GM23338 (cell line): Measurements from ENCODE around the gene GPR141. TPM values are rescaled to one million over a fixed set of nuclear protein-coding genes. Genes with fewer than 3 reads are reported as not detected.
"Not testable (repeated sequence)": the region's sequence is repeated elsewhere in the genome, so short reads cannot be mapped to it uniquely, and the experiment has no call there.

Experiments
- ATAC-seq: fragments of 200-7000 bp; cut with Tn5 transposase; 3 replicates; pipeline ENCODE4 v1.9.1; 2020
- DNase-seq: peaks from one replicate; pipeline ENCODE4 v3.0.0-alpha.2; 2015; ENCODE audit warnings: low spot score
- H2AFZ ChIP-seq: fragments of 200-600 bp; sonication (generic); 2 replicates; pipeline ENCODE4 v1.8.0; 2016; ENCODE audit warnings: antibody characterized with exemption, mild to moderate bottlenecking, moderate library complexity
- H3F3A ChIP-seq: fragments of 200-600 bp; sonication (generic); replicated peaks from 2 replicates; pipeline ENCODE4 v1.8.0; 2017; ENCODE audit warnings: antibody characterized with exemption, mixed run types, low read depth
- H3K27ac ChIP-seq: fragments of 200-600 bp; sonication (generic); 2 replicates; pipeline ENCODE4 v1.6.1; 2016; ENCODE audit warnings: low read depth
- H3K27me3 ChIP-seq: fragments of 200-600 bp; sonication (generic); 2 replicates; pipeline ENCODE4 v1.8.0; 2016; ENCODE audit warnings: mild to moderate bottlenecking, mixed run types, moderate library complexity; ENCODE audit not compliant: insufficient read depth
- H3K36me3 ChIP-seq: fragments of 200-600 bp; sonication (generic); 2 replicates; pipeline ENCODE4 v1.8.0; 2016; ENCODE audit warnings: mild to moderate bottlenecking; ENCODE audit not compliant: insufficient read depth
- H3K4me1 ChIP-seq: fragments of 200-600 bp; sonication (generic); 2 replicates; pipeline ENCODE4 v1.8.0; 2016; ENCODE audit warnings: mild to moderate bottlenecking, moderate library complexity; ENCODE audit not compliant: insufficient read depth
- H3K4me2 ChIP-seq: fragments of 200-600 bp; sonication (generic); 2 replicates; pipeline ENCODE4 v1.7.1; 2017; ENCODE audit warnings: mixed run types
- H3K4me3 ChIP-seq: fragments of 200-600 bp; sonication (generic); 2 replicates; pipeline ENCODE4 v1.6.1; 2016; ENCODE audit warnings: mixed run types
- H3K79me2 ChIP-seq: fragments of 200-600 bp; sonication (generic); replicated peaks from 2 replicates; pipeline ENCODE4 v1.8.0; 2017; ENCODE audit warnings: mild to moderate bottlenecking; ENCODE audit not compliant: insufficient read depth
- H3K9me2 ChIP-seq: fragments of 200-600 bp; sonication (generic); 2 replicates; pipeline ENCODE4 v1.8.0; 2017; ENCODE audit not compliant: insufficient read depth
- H4K20me1 ChIP-seq: fragments of 200-600 bp; sonication (generic); replicated peaks from 2 replicates; pipeline ENCODE4 v1.8.0; 2017; ENCODE audit warnings: mild to moderate bottlenecking; ENCODE audit not compliant: insufficient read depth
- H3K27ac Mint-ChIP-seq: 2 replicates; pipeline ENCODE4 v1.8.0; 2020; ENCODE audit warnings: inconsistent platforms, mild to moderate bottlenecking, moderate library complexity, mixed read lengths
- H3K27me3 Mint-ChIP-seq: 3 replicates; pipeline ENCODE4 v1.8.0; 2022; ENCODE audit warnings: low read depth, mild to moderate bottlenecking, moderate library complexity, mixed read lengths, inconsistent platforms; ENCODE audit not compliant: insufficient read depth, poor library complexity
- H3K36me3 Mint-ChIP-seq: 3 replicates; pipeline ENCODE4 v1.8.0; 2021; ENCODE audit warnings: low read depth, mild to moderate bottlenecking, inconsistent platforms, moderate library complexity, mixed read lengths
- H3K4me1 Mint-ChIP-seq: 3 replicates; pipeline ENCODE4 v1.8.0; 2020; ENCODE audit warnings: mild to moderate bottlenecking, inconsistent platforms, mixed read lengths
- H3K4me3 Mint-ChIP-seq: 3 replicates; pipeline ENCODE4 v1.8.0; 2021; ENCODE audit warnings: moderate library complexity, mild to moderate bottlenecking, inconsistent platforms, mixed read lengths
- H3K9me3 Mint-ChIP-seq: 3 replicates; pipeline ENCODE4 v1.8.0; 2020; ENCODE audit warnings: moderate library complexity, mild to moderate bottlenecking, inconsistent platforms, mixed read lengths
- CREB1 ChIP-seq: fragments of 250-450 bp; sonication (Bioruptor Pico); IDR thresholded peaks from 2 replicates; pipeline ENCODE4 v1.5.0; 2020; ENCODE audit warnings: low read depth, mild to moderate bottlenecking, moderate library complexity
- EZH2 ChIP-seq: fragments of 200-600 bp; sonication (generic); IDR thresholded peaks from one replicate; pipeline ENCODE4 v1.8.0; 2017; ENCODE audit warnings: antibody characterized with exemption, mild to moderate bottlenecking, low read depth; ENCODE audit not compliant: unreplicated experiment
- JUNB ChIP-seq: IDR thresholded peaks from one replicate; pipeline ENCODE4 v1.6.1; 2016; ENCODE audit warnings: antibody characterized with exemption; ENCODE audit not compliant: unreplicated experiment
- ZNF331 ChIP-seq: fragments of 250-450 bp; sonication (Bioruptor Pico); IDR thresholded peaks from 2 replicates; pipeline ENCODE4 v1.5.0; 2020; ENCODE audit warnings: low read depth, mild to moderate bottlenecking, moderate library complexity
- polyA plus RNA-seq: library from polyadenylated mRNA; unstranded; fragments of >200 nt; fragmentation: Nextera tagmentation; extraction: Ambion mirVana; gene quantifications from 2 replicates; pipeline ENCODE4 v1.2.1, GENCODE V29; 2016
- total RNA-seq: library from RNA; depleted of rRNA; stranded (reverse); fragments of >200 nt; shearing (Covaris generic); gene quantifications from 2 replicates; pipeline ENCODE4 v1.2.3, GENCODE V29; 2014
- TF ChIP-seq, protein P1 (sequence below), 2 experiments: fragments of 200-600 bp in 1 of 2; sonication (generic) in 1 of 2; conservative IDR thresholded peaks; 2 replicates each; pipeline versions ENCODE4 v1.5.1 to v1.6.1; 2016 to 2017; ENCODE audit warnings: antibody characterized with exemption in 2 of 2, low read depth in 2 of 2, mild to moderate bottlenecking in 2 of 2, moderate library complexity in 1 of 2
- TF ChIP-seq, protein P2 (sequence below): IDR thresholded peaks from 2 replicates; pipeline ENCODE4 v1.6.1; 2016; ENCODE audit warnings: antibody characterized with exemption
- TF ChIP-seq, protein P3 (sequence below): IDR thresholded peaks from one replicate; pipeline ENCODE4 v1.6.1; 2018; ENCODE audit warnings: antibody characterized with exemption; ENCODE audit not compliant: unreplicated experiment

Gene GPR141
- total and polyA plus RNA-seq, 2 experiments from 2014 or later, result 0.80 TPM; not detected in 1

DNA sequence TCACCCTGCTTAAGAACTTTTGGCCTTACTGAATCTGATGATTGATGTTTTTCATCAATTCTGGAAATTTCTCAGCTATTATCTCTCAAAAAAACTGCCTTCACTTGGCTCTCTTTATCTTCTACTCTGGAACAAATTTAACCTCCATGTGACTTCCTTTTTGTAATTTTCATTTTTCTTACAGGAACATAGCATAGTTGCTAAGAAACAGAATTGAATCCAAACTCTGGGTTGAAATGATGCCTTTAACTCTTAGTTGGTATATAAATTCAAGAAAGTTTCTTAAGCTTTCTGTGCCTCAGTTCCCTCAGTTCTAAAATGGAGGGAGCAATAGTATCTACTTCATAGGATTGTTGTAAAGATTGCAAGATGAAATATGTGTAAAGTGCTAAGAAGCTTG is 19.8 kb downstream of the GPR141 start:
- TF ChIP-seq ZNF331 (no peak), EZH2 (no peak), CREB1 (no peak), JUNB (no peak)
- TF ChIP-seq, protein P1, sequence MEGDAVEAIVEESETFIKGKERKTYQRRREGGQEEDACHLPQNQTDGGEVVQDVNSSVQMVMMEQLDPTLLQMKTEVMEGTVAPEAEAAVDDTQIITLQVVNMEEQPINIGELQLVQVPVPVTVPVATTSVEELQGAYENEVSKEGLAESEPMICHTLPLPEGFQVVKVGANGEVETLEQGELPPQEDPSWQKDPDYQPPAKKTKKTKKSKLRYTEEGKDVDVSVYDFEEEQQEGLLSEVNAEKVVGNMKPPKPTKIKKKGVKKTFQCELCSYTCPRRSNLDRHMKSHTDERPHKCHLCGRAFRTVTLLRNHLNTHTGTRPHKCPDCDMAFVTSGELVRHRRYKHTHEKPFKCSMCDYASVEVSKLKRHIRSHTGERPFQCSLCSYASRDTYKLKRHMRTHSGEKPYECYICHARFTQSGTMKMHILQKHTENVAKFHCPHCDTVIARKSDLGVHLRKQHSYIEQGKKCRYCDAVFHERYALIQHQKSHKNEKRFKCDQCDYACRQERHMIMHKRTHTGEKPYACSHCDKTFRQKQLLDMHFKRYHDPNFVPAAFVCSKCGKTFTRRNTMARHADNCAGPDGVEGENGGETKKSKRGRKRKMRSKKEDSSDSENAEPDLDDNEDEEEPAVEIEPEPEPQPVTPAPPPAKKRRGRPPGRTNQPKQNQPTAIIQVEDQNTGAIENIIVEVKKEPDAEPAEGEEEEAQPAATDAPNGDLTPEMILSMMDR (conservative IDR thresholded peaks at IDR 0.05; ENCODE audit: low read depth in 2 of 2), result no peak
- TF ChIP-seq, protein P2, sequence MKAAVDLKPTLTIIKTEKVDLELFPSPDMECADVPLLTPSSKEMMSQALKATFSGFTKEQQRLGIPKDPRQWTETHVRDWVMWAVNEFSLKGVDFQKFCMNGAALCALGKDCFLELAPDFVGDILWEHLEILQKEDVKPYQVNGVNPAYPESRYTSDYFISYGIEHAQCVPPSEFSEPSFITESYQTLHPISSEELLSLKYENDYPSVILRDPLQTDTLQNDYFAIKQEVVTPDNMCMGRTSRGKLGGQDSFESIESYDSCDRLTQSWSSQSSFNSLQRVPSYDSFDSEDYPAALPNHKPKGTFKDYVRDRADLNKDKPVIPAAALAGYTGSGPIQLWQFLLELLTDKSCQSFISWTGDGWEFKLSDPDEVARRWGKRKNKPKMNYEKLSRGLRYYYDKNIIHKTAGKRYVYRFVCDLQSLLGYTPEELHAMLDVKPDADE, result no peak
- TF ChIP-seq, protein P3, sequence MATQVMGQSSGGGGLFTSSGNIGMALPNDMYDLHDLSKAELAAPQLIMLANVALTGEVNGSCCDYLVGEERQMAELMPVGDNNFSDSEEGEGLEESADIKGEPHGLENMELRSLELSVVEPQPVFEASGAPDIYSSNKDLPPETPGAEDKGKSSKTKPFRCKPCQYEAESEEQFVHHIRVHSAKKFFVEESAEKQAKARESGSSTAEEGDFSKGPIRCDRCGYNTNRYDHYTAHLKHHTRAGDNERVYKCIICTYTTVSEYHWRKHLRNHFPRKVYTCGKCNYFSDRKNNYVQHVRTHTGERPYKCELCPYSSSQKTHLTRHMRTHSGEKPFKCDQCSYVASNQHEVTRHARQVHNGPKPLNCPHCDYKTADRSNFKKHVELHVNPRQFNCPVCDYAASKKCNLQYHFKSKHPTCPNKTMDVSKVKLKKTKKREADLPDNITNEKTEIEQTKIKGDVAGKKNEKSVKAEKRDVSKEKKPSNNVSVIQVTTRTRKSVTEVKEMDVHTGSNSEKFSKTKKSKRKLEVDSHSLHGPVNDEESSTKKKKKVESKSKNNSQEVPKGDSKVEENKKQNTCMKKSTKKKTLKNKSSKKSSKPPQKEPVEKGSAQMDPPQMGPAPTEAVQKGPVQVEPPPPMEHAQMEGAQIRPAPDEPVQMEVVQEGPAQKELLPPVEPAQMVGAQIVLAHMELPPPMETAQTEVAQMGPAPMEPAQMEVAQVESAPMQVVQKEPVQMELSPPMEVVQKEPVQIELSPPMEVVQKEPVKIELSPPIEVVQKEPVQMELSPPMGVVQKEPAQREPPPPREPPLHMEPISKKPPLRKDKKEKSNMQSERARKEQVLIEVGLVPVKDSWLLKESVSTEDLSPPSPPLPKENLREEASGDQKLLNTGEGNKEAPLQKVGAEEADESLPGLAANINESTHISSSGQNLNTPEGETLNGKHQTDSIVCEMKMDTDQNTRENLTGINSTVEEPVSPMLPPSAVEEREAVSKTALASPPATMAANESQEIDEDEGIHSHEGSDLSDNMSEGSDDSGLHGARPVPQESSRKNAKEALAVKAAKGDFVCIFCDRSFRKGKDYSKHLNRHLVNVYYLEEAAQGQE, result no peak
- Histone ChIP-seq H3K4me1 (peaks cover 61% of the 10 kb centered on the region), H3K4me2 (peak overlapping the region; percentile 74), H2AFZ (no peak overlapping the region), H3K79me2 (no peaks in the 10 kb centered on the region), H3K36me3 (no peaks in the 10 kb centered on the region), H4K20me1 (no peaks in the 10 kb centered on the region), H3F3A (no peaks in the 10 kb centered on the region), H3K27me3 (no peaks in the 10 kb centered on the region), H3K4me3 (0 out of 2 replicates have a peak overlapping the region, but pooled peaks have one; percentile 32), H3K27ac (no peak overlapping the region), H3K9me2 (no peaks in the 10 kb centered on the region)
- Mint-ChIP-seq H3K27ac (no peak overlapping the region), H3K4me3 (peak overlapping the region; percentile 13; the same call in 1 of the 3 replicates), H3K9me3 (no peaks in the 10 kb centered on the region), H3K36me3 (no peaks in the 10 kb centered on the region), H3K4me1 (peaks cover 48% of the 10 kb centered on the region), H3K27me3 (peaks cover 4% of the 10 kb centered on the region)
- no peak for ATAC-seq
- no peak for DNase-seq

DNA sequence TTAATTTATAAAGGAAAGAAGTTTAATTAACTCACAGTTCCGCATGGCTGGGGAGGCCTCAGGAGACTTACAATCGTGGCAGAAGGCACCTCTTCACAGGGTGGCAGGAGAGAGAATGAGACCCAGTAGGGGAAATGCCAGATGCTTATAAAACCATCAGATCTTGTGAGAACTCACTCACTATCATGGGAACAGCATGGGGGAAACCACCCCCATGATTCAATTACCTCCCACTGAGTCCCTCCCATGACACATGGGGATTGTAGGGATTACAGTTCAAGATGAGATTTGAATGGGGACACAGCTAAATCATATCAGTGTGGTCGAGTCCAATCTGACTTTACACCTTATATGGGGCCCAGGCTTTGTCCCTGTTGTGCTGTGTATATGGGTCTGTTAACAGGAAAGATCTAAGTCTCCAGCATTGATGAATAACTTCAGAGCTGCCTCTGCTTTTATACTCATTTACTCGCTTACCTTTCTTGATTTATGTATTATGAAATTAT is 20.8 kb downstream of the GPR141 start:
- peaks cover 48% of the 10 kb centered on the region for H3K4me1 Mint-ChIP-seq
- H4K20me1 ChIP-seq, H3K27me3 Mint-ChIP-seq, H3K27me3 ChIP-seq, H3K9me2 ChIP-seq, H3K4me3 ChIP-seq, H3K36me3 ChIP-seq, H3K36me3 Mint-ChIP-seq, H3K27ac Mint-ChIP-seq, H3K27ac ChIP-seq, DNase-seq, H3K79me2 ChIP-seq, H2AFZ ChIP-seq, H3K4me3 Mint-ChIP-seq, H3K4me2 ChIP-seq, H3F3A ChIP-seq, H3K9me3 Mint-ChIP-seq: not testable (repeated sequence)
- peak; percentile 39; the same call in 2 of the 3 replicates for ATAC-seq
- peaks cover 64% of the 10 kb centered on the region for H3K4me1 ChIP-seq
